GM23338 (cell line): Measurements from ENCODE around the gene DNAJB12.

ENCODE experiments used
- EZH2 ChIP-seq: fragments of 200-600 bp; sonication (generic); IDR thresholded peaks from one replicate; pipeline ENCODE4 v1.8.0; 2017; ENCODE audit warnings: antibody characterized with exemption, mild to moderate bottlenecking, low read depth; ENCODE audit not compliant: unreplicated experiment
- JUNB ChIP-seq: IDR thresholded peaks from one replicate; pipeline ENCODE4 v1.6.1; 2016; ENCODE audit warnings: antibody characterized with exemption; ENCODE audit not compliant: unreplicated experiment
- TF ChIP-seq, protein P1 (sequence below), 2 experiments: fragments of 200-600 bp in 1 of 2; sonication (generic) in 1 of 2; conservative IDR thresholded peaks; 2 replicates each; pipeline versions ENCODE4 v1.5.1 to v1.6.1; 2016 to 2017; ENCODE audit warnings: antibody characterized with exemption in 2 of 2, low read depth in 2 of 2, mild to moderate bottlenecking in 2 of 2, moderate library complexity in 1 of 2

DNA sequence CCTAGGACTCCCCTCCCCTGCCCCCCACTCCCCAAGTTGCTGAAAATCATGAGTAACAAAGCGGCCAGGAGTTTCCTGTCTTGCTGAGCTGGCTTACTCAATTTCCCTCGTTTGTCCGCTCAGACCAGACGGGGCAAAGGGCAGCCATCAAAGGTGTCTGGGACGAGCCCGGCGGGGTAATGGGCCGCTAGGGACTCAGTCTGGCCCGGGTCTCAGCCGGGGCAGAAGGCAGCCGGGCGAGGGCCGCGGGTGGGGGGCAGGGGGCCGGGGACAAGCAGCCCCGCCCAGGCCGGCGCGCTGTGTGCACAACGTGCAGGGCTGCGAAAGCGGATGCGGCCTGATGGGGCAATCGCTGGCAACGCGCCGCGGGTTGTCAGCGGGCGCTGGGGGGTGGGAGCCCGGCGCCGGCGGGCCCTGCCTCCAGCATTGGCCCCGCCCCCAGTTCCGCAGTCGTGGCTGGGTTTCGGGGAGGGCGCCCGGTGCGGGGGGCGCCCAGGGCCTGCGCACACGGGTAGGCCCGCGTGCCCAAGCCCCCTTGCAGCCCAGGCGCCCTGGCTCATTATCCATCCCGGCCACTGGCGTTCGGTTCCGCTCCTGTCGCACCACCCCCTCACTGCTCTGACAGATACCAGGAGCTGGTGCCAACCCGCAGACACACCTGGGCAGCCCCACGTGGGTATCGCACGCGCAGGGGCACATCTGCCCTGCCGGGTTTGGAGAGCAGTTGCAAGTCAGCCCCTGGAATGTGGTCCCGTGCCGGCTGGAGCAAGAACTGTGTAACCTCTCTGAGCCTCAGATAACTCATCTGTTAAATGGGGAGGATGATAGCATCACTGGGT, 35.1 kb downstream of the DNAJB12 start:
- TF ChIP-seq EZH2 (no peak), JUNB (no peak)
- TF ChIP-seq, protein P1, sequence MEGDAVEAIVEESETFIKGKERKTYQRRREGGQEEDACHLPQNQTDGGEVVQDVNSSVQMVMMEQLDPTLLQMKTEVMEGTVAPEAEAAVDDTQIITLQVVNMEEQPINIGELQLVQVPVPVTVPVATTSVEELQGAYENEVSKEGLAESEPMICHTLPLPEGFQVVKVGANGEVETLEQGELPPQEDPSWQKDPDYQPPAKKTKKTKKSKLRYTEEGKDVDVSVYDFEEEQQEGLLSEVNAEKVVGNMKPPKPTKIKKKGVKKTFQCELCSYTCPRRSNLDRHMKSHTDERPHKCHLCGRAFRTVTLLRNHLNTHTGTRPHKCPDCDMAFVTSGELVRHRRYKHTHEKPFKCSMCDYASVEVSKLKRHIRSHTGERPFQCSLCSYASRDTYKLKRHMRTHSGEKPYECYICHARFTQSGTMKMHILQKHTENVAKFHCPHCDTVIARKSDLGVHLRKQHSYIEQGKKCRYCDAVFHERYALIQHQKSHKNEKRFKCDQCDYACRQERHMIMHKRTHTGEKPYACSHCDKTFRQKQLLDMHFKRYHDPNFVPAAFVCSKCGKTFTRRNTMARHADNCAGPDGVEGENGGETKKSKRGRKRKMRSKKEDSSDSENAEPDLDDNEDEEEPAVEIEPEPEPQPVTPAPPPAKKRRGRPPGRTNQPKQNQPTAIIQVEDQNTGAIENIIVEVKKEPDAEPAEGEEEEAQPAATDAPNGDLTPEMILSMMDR (conservative IDR thresholded peaks at IDR 0.05; ENCODE audit: low read depth in 2 of 2): no peak; a peak in 1 of 4 replicates
